GM18861 (cell line): ENCODE results near the gene MNX1.

Source experiments
- ATAC-seq: cut with Tn5 transposase; IDR thresholded peaks from one replicate; pipeline ENCODE4 v1.9.1; 2021; ENCODE audit not compliant: unreplicated experiment

MNX1 gene

DNA sequence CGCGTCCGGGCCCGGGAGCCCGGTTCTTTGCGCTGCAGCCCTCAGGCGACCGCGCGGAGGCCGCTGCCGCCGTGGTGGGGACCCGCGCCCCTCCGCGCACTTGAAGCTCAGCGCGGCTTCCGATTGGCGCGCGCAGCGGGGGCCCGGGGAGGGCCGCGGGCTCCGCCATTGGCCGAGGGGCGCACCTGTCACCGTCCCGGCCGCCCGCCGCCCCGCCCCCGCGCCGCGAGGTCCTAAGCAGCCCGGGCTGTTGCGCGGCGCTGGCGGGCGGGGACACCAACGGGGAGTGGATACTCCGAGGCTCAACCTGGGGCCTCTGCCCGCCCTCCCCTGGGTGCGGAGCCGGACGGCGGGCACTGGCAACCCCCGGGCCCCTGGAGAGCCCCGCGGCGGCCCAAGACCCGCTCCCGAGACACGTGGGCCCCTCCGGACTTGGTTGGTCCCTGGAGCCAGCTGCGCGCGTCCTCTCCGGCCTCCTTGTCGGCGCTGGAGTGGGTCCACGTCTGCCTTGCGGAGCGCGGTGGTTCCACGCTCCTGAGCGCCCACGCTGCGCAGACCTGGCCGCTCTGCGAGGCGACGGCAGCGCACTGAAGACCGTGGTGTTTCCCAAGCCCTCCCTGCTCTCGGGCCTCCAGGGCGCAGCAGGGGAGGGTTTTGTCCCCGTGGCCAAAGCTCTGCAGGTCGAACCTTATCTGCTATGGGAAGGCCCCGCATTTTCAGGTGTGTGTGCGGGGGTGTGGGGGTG, at the start of gene MNX1:
MNX1 (minus strand) TSS at position 76 of the 745 bp plus-strand sequence. CDS start 313 bp downstream, outside the sequence.
- ATAC-seq = peak; percentile 59

DNA sequence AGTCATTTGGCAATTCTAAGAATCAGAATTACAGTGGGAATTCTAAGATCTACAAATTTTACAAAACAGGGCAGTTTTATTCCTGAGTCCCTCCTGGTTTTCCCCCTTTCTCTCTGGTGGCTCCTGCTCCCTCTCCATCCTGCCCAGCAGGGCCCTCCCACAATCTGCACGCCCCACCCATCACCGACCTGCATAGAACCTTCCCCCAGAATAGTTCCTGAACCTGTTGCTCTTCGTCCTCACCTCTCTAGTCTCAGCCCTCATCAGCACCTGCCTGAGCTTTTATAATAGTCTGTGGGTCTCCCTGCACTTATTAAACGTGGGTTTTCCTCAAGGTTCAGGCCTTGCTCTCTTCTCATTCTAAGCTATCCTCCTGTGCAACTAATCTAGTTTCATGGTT, 49.1 kb upstream of the MNX1 start:
- ATAC-seq = no peak

DNA sequence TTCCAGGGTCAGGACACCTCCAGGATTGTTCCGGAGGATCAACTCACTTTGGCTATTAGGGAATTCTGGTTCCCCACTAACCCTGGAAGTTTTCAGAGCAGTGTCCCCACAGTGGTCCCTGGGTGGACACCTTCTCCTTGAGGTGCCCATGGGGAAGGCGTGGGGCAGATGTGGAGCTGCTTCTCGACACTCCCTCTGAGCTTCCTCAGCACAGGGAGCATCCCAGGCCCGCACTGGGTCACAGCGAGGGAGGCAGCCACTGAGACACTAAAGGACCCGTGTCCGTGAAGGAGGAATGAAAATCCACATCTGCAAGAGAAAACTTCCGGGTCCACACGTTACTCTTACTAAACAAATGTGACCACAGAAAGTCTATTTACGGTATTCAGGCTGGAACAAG, 48.2 kb upstream of the MNX1 start:
- ATAC-seq = no peak

DNA sequence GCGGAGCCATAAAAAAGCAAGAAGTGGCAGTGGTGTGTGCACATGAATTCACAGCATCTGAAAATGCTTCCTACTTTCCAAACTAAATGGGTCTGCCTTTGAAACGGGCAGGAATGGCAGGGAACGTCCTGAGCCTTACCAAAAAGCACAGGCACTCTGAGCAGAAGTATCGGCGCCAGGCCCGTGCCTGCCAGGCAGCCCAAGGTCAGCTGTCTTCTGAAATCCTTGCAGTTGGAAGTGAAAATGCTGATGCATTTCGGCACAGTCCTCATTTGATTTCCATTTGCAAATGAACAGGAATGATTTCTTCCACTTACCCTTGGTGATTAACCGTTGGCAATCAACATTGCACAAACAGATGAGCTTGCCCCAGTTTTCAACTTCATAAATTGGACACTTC, 47.6 kb upstream of the MNX1 start:
- ATAC-seq = no peak

DNA sequence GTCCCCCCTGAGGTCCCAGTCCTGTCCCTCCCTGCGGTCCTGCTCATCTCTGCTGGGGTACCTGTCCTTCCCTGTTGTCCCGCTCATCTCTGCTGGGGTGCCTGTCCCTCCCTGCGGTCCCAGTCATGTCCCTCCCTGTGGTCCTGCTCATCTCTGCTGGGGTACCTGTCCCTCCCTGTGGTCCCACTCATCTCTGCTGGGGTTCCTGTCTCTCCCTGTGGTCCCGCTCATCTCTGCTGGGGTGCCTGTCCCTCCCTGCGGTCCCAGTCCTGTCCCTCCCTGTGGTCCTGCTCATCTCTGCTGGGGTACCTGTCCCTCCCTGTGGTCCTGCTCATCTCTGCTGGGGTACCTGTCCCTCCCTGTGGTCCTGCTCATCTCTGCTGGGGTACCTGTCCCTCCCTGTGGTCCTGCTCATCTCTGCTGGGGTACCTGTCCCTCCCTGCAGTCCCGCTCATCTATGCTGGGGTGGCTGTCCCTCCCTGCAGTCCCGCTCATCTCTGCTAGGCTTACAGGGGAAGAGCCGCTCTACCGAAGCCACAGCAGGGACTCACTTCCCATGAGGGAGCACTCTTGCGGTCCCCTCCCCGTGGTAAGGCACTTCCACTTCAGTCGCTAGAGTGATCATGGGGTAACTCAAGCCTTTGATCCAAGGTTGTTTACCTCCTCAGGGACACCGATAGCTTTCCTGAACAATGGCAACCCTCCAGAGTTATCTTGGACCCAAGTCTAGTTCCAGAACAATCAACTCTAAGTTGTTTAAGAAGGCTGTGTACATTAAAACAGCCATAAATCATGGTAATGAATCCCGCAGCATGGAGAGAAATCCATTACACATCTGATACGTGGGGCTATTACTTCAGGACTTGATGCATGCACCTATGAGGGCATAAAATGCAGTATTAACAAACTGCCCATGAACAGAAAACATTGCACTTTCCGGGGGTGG, 46.8 kb upstream of the MNX1 start:
- no peak for ATAC-seq

DNA sequence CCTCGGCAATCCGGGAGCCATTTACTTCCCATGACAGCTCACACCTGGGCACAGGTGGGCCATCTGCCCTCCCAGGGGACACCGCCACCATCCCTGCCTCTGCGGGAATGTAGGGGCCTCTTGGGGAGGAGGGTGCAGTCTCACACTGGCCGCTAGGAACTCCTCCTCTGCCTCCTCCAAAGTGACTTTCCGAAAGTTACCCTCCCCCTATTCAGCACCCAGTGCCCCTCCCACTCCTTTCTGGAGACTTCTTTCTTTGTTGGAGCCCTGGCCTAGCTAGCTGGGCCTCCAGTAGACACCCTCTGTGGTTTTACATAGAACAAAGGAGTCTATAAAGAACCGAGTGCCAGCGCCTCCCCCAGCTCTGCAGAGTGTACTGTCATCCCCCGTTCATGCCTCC, 45.8 kb upstream of the MNX1 start:
- no peak for ATAC-seq

DNA sequence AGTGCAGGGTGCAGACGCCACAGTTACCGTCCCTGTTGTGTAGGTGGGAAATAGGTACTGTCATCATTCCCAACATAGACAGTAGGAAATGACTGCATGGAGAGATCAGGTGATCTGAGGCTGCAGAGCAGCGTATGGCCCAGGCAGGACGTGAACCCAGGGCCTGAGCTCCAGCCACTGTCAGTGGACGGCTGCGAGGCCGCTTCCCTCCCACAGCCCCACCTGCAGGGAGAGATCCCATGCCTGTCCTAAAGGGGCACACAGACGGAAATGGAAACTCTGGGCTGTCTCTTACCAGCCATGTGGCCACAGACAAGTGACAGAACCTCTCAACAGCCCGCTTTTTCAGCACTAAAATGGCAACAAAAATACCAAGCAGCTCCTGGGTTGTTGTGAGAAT, 44.5 kb upstream of the MNX1 start:
- no peak for ATAC-seq

DNA sequence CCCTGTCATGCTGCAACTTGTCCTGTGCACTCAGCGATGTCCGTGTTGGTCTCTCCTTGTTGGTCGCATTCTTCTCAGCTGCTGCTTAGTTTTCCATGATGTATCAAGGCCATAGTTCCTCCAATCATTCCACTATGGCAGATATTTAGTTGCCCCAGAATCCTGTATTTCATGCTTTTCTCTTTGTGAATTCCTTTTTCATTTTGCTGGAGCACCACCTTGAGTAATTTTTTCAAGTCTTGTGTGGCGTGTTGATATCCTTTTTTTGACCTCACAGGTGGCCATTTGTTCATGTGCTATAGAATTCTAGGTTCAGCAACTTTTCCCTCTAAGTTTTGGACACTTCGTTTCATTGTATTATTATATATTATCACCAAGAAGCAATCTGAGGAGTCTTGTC, 42.7 kb upstream of the MNX1 start:
- no peak for ATAC-seq

DNA sequence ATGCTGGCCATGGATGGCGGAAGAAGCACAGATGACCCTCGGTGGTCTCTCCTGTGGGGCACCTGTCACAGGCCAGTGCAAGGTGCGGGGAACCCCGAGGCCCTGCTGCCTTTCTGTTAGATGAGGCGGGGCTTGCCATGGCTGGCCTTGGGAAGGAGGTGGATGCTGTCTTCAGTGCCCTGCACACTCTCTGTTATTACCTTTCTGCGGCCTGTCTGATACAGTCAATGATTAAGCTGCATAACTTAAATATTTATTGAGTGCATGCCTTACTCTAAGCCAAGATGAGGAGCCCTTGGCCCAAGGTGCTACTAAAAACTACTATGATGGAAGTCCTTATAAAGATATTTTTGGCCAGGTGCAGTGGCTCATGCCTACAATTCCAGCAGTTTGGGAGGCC, 36.7 kb upstream of the MNX1 start:
- no peak for ATAC-seq

DNA sequence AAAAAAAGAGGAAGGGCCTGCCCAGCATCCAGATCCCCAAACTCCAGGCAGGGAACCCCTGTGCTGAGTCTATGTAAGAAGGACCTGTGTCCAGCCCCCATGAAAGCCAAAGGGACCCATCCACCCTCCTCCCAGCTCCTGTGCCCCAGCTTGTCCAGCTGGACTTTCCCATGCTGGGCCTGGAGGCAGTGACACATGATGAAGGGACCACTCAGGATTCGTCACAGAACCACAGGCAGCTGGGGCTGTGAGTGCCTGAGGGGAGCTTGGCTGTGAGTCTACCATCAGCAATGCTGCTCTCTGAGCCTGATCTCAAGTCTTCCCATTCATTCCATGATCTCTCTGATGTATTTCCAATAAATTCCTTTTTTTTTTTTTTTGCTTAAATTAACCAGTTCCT, 36.2 kb upstream of the MNX1 start:
- ATAC-seq = no peak

DNA sequence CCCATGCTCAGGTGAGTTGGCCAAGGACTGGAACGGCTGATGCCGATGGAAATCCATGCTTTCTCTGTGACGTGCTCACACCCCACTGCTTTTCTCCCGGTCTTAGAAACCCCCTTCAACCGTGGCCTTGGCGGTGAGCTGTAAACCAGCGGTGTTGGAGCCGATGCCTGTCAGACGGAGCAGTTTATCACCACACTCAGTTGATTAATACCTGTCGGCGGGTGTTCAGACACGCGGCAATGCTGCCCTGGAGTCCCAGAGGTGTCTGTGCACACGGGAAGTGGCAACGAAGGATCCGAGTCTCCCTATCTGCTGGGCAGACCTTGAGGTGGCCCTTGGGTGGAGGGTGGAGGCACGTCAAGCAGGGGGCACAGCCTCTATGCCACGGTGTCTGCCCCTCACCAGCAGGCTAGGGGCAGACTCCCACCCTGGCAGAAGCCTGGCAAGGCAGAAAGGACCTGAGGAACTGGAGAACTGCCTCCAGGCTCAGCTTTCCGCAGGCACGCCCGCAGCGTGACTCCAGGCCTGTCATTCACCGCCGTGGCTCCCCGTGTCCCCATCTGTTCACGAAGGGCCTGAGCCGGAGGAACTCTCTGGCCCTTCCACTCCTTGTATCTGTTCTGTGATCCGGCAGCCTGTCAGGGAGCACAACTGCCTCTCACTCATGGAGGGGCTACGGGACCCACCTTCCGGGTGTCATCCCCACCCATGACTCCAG, 34.6 kb upstream of the MNX1 start:
- ATAC-seq = no peak

DNA sequence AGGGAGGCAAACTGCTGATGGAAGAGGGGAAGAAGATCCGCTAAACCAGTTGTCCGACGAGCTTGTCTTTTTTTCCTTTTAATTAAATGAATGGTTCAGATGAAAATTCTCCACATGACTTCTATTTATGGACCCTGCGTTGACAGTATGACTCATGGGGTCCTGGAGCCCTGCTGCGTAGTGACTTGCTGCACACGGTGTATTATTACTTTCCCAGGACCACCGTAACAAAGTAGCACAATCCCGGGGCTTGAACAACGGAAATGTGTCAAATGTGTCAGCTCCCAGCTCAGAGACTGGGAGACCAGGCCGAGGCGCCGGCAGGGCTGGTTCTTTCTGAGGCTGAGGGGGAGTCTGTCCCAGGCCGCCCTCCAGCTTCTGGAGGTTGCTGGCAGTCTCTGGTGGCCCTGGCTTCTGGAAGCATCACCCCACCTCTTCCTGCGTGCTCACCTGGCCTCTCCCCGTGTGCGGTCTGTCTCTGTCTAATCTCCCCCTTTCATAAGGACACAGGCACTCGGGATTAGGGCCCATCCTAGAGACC, 33.8 kb upstream of the MNX1 start:
- ATAC-seq = no peak

DNA sequence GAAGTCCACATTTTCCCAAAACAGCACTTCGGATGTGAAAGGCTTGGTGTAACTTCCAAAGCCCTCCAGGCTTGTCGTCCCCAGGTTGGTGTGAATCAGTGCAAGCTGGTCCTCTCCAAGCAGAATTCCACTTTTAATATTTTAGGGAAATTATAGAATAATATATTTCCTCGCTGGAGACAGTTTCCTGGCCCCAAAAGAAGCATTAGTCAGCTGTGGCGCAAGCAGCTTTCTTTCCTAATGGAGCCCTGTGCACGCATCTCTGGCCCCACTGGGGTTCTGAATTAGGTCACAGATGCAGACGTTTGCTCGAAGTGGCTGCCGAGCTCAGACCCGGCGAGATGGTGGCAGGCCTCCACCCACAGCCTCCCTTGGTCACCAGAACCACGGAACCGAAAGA, 33.3 kb upstream of the MNX1 start:
- ATAC-seq = no peak

DNA sequence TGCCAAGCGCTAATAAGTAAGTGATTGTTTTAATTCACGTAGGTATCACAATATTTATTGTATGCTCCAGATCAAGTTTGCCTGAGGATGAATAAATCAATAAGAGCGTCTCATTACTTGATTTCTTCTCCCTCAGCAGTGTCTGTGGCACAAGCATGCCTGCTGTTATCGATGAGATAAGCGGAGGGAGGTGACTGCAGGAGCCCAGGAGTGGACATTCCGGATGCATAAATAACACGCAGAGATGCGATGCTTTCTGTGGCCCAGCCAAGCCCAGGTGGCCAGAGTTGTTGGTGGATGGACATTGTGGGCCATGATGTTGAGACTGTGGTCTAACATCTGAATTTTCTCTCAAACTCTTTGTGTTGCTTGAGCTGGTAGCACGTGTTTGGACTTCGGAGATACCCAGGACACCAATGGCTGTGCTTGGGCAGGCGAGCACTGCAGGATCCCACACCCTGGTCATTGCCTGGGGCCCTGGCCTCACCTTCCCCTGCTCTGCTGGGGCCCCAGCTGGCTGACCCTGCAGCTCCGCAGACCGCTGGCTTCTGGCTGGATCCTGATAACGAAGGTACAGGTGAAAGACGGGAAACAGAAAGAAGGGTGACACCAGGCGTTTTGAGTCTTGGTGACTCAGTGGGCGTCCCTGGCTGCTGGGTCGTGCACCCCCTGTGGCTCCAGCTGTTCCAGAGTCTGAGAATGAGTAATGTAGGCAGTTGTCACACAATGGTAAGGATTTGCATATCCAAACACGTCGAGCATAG, 31.2 kb upstream of the MNX1 start:
- no peak for ATAC-seq

DNA sequence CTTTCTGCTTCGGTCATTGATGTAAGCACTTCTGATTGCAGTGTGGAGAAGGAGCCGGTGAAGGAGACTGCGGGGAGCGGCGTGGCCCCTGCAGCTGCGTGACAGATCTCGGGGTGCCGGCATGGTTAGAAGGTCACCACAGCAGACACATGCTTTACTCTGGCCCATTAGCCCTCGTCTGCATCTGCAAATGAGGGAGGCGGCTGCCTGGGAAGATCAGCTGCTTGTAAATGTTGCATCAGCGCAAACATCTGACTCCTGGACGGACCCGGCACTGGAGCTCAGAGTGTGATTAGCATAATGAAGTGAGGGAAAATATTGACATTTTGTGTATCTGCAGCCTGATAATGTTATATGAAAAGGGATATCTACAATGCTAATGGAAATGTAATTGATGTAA, 30.5 kb upstream of the MNX1 start:
- ATAC-seq = no peak

DNA sequence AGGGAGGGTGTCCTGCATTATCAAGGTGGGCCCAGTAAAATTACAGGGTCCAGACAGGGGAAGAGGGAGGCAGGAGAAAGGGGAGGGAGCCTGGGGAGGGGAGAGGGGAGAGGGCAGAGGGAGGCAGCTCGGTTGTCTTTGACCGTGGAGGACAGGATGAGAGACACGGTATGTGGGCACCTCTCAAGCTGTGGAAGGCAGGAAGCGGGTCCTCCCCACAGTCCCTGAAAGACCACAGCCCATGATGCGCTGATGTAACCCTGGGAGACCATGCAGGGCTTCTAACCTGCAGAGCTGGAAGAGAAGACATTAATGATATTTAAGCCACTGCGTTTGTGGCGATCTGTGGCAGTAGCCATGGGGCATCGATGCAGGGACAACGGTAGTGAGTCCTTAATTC, 27.2 kb upstream of the MNX1 start:
- ATAC-seq = no peak

DNA sequence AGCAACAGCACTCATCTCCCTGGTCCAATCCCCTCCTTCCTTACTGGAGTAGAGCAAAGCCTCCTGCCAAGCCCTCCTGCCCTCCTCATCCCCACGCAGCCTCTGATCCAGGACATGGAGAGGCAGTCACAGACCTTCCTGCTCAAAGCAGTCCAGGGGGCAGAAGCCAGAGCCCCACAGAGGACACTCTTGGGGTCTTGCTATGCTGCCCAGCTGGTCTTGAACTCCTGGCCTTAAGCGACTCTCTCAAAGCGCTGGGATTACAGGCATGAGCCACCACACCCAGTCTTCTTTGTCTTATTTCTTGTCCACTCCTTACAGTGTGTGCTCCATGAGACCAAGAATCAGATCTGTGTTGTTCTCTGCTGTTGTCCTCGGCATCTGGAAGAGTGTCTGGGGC, 26.6 kb upstream of the MNX1 start:
- no peak for ATAC-seq

DNA sequence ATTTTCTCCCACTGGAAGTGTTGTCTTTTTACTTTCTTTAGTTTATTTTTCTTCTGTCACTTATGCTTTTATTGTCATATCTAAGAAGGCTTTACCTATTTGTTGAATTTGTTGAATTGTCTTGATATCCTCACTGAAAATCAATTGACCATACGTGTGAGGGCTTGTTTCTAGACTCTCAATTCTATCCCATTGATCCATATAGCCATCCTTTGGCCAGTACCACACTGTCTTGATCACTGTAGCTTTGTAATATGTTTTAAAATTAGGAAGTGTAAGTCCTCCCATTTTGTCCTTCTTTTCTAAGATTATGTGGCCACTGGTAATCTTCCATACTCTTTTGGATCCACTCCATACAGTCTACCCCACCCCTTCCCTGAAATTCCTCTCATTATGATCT, 25.5 kb upstream of the MNX1 start:
- ATAC-seq = no peak

DNA sequence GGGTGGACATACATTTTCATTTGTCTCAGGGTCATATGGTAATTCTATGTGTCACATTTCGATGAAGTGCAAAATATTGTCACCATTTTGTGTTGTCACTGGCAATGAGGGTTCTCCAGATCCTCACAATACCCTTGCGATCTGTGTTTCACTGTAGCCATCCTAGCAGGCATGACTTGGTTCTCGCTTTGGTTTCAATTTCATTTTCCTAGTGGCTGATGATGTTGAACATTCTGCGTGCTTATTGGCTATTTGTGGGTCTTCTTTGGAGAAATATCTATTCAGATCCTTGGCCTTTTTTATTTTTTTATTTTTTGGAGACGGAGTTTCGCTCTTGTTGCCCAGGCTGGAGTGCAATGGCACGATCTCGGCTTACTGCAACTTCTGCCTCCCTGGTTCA, 24.8 kb upstream of the MNX1 start:
- no peak for ATAC-seq
